OCI-LY3 (cell line): Measurements from ENCODE around the gene ZFC3H1.

Experiments
- H2AFZ ChIP-seq: fragments of 200-600, 300-600 bp; shearing (Covaris generic); 2 replicates; pipeline ENCODE4 v1.6.0; 2014; ENCODE audit warnings: antibody characterized with exemption, low read depth, low read length
- H3K27ac ChIP-seq: fragments of 200-600, 300-600 bp; sonication (generic); 2 replicates; pipeline ENCODE4 v1.5.1; 2014; ENCODE audit warnings: mild to moderate bottlenecking, low read length, moderate library complexity, mixed read lengths
- H3K27me3 ChIP-seq: fragments of 200-600, 300-600 bp; sonication (generic); 2 replicates; pipeline ENCODE4 v1.6.1; 2014; ENCODE audit warnings: low read depth, low read length, mixed read lengths
- H3K36me3 ChIP-seq: fragments of 200-600, 300-600 bp; sonication (generic); replicated peaks from 2 replicates; pipeline ENCODE3; 2014; ENCODE audit warnings: low read depth, low read length, mixed read lengths
- H3K4me1 ChIP-seq: fragments of 300-600, 200-600 bp; sonication (generic); 2 replicates; pipeline ENCODE4 v1.6.1; 2014; ENCODE audit warnings: low read length, mixed read lengths
- H3K4me2 ChIP-seq: fragments of 200-600, 300-600 bp; sonication (generic); 2 replicates; pipeline ENCODE4 v1.6.1; 2014; ENCODE audit warnings: low read length, mixed read lengths
- H3K4me3 ChIP-seq: fragments of 300-600, 200-600 bp; sonication (generic); 2 replicates; pipeline ENCODE4 v1.5.1; 2014; ENCODE audit warnings: antibody characterized with exemption, mild to moderate bottlenecking, low read length, moderate library complexity
- H3K79me2 ChIP-seq: fragments of 300-600, 200-600 bp; shearing (Covaris generic); 2 replicates; pipeline ENCODE4 v1.6.1; 2014; ENCODE audit warnings: mild to moderate bottlenecking, low read length, mixed read lengths
- H3K9ac ChIP-seq: fragments of 300-600, 200-600 bp; shearing (Covaris generic); 2 replicates; pipeline ENCODE4 v1.6.0; 2014; ENCODE audit warnings: mild to moderate bottlenecking, low read length, moderate library complexity
- H3K9me3 ChIP-seq: fragments of 200-600, 300-600 bp; shearing (Covaris generic); 2 replicates; pipeline ENCODE4 v1.6.1; 2014; ENCODE audit warnings: low read length, mixed read lengths; ENCODE audit not compliant: insufficient read depth
- H4K20me1 ChIP-seq: fragments of 200-600, 300-600 bp; sonication (generic); 2 replicates; pipeline ENCODE4 v1.6.1; 2016; ENCODE audit warnings: low read length, mixed read lengths; ENCODE audit not compliant: insufficient read depth
- CTCF ChIP-seq: fragments of 200-600, 300-600 bp; sonication (generic); IDR thresholded peaks from 2 replicates; pipeline ENCODE4 v1.5.1; 2014; ENCODE audit warnings: antibody characterized with exemption, low read length, low read depth
- EZH2phosphoT487 ChIP-seq: fragments of 200-600 bp; shearing (Covaris generic); IDR thresholded peaks from 2 replicates; pipeline ENCODE4 v1.6.1; 2018; ENCODE audit warnings: antibody characterized with exemption, mixed run types, low read depth

ZFC3H1 gene

DNA sequence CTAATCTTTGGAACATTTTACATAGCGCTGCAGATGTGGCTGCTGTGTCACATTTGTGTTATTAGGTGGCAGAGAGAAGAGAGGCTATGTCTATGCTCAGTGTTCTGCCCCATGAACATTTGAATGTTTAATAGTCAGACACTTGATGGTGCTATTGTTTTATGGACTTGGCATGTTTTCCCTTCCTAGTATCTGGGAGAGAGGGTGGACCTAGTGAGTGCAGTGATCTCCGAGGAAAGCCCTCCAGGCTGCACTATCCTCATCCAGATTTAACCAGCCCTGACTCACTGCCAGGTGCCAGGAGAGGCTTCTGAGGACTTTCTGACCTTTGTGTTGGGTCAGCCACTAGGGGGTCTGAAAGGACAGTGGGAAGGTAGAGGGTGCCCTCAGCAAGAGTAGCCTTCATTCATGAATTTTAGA lies 24.3 kb downstream of the ZFC3H1 start:
- Histone ChIP-seq H3K4me1 (peaks cover 6% of the 10 kb centered on the region; the same call in 1 of the 2 replicates), H3K79me2 (peaks cover 3% of the 10 kb centered on the region), H4K20me1 (0 out of 2 replicates have a peak, but pooled peaks cover 3% of the 10 kb centered on the region), H3K4me3 (no peak overlapping the region), H3K4me2 (no peak overlapping the region), H3K9ac (no peak overlapping the region), H3K9me3 (no peaks in the 10 kb centered on the region), H2AFZ (no peak overlapping the region), H3K36me3 (peaks cover 39% of the 10 kb centered on the region), H3K27me3 (no peaks in the 10 kb centered on the region), H3K27ac (no peak overlapping the region)
- TF ChIP-seq EZH2phosphoT487, result no peak
- peak; percentile 19; the same call in 1 of the 2 replicates for TF ChIP-seq CTCF

DNA sequence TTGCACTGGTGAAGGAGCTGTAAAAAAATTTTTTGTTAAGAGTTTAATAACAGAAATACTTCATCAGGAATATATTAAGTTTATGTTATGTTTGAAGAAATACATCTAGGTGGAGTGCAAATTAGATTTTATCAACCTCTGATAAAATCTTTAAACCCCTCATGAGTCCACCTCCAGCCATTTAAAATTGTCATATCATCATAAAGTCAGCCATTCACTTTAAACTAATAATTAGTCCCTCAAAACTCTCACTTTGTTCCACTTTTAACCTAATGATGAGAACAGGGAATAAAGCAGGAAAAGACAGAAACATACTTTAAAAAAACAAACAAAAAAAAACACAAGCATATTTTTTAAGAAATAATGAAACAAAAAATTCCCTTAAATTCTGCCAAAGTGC lies 25.1 kb downstream of the ZFC3H1 start:
- H3K9me3 ChIP-seq, result no peaks in the 10 kb centered on the region
- H3K4me3 ChIP-seq, result no peak overlapping the region
- H3K4me1 ChIP-seq, result peaks cover 6% of the 10 kb centered on the region; the same call in 1 of the 2 replicates
- no peak overlapping the region for H2AFZ ChIP-seq
- peaks cover 3% of the 10 kb centered on the region for H3K79me2 ChIP-seq
- H3K27ac ChIP-seq, result no peak overlapping the region
- no peak for TF ChIP-seq EZH2phosphoT487
- TF ChIP-seq CTCF, result no peak
- H4K20me1 ChIP-seq, result 0 out of 2 replicates have a peak, but pooled peaks cover 3% of the 10 kb centered on the region
- no peak overlapping the region for H3K4me2 ChIP-seq
- no peak overlapping the region for H3K9ac ChIP-seq
- peaks cover 36% of the 10 kb centered on the region for H3K36me3 ChIP-seq
- H3K27me3 ChIP-seq, result no peaks in the 10 kb centered on the region

- Histone ChIP-seq H3K27me3 (no peaks in the 10 kb centered on the region), H2AFZ (no peak overlapping the region), H3K36me3 (peaks cover 46% of the 10 kb centered on the region), H3K4me2 (no peak overlapping the region), H3K4me1 (no peaks in the 10 kb centered on the region), H3K79me2 (peaks cover 3% of the 10 kb centered on the region), H3K4me3 (no peak overlapping the region), H3K27ac (no peak overlapping the region), H4K20me1 (0 out of 2 replicates have a peak, but pooled peaks cover 3% of the 10 kb centered on the region), H3K9ac (no peak overlapping the region), H3K9me3 (no peaks in the 10 kb centered on the region)
- TF ChIP-seq EZH2phosphoT487 (no peak), CTCF (peak; percentile 77)
These were observed 26.9 kb downstream of the ZFC3H1 start for GRCh38 chr12:71636704-71637115.

GRCh38 chr12:71627438-71628002 lies 36.1 kb downstream of the ZFC3H1 start:
- Histone ChIP-seq H4K20me1 (0 out of 2 replicates have a peak, but pooled peaks cover 3% of the 10 kb centered on the region), H3K27ac (no peak overlapping the region), H3K4me2 (no peak overlapping the region), H3K4me1 (peaks cover 10% of the 10 kb centered on the region), H3K9me3 (no peaks in the 10 kb centered on the region), H3K36me3 (peaks cover 75% of the 10 kb centered on the region), H2AFZ (no peak overlapping the region), H3K79me2 (peaks cover 5% of the 10 kb centered on the region), H3K4me3 (no peak overlapping the region), H3K9ac (no peak overlapping the region), H3K27me3 (no peaks in the 10 kb centered on the region)
- TF ChIP-seq CTCF (no peak), EZH2phosphoT487 (no peak)
